Embryonic facial prominence (tissue), 1 donor: ENCODE measurements around the gene ITGB1BP1.

Experiments used
- DNase-seq: peaks from one replicate; pipeline ENCODE4 v3.0.0-alpha.2; 2016; ENCODE audit errors: extremely low spot score

ITGB1BP1 gene

GRCh38 chr2:9378433-9379390, 44.6 kb downstream of the ITGB1BP1 start:
- no peak for DNase-seq

- no peak for DNase-seq
Observed at GRCh38 chr2:9377461-9378097, 45.7 kb downstream of the ITGB1BP1 start.

- no peak for DNase-seq
Observed at GRCh38 chr2:9375857-9376428, 47.4 kb downstream of the ITGB1BP1 start.

- DNase-seq = no peak
Observed at GRCh38 chr2:9374071-9374730, 49.1 kb downstream of the ITGB1BP1 start.

- DNase-seq = no peak
Observed at GRCh38 chr2:9373476-9373875, 49.9 kb downstream of the ITGB1BP1 start.

GRCh38 chr2:9373047-9373446, 50.3 kb downstream of the ITGB1BP1 start:
- DNase-seq = no peak

- no peak for DNase-seq
Observed at GRCh38 chr2:9370746-9371145, 52.6 kb downstream of the ITGB1BP1 start.

- no peak for DNase-seq
Observed at GRCh38 chr2:9366026-9366425, 57.3 kb downstream of the ITGB1BP1 start.

- DNase-seq = no peak
Observed at GRCh38 chr2:9365498-9366019, 57.8 kb downstream of the ITGB1BP1 start.

- no peak for DNase-seq
Observed at GRCh38 chr2:9364791-9365497, 58.4 kb downstream of the ITGB1BP1 start.

- DNase-seq = no peak
Observed at GRCh38 chr2:9364373-9364772, 59.0 kb downstream of the ITGB1BP1 start.

GRCh38 chr2:9360701-9361100, 62.6 kb downstream of the ITGB1BP1 start:
- DNase-seq = no peak

GRCh38 chr2:9360110-9360509, 63.2 kb downstream of the ITGB1BP1 start:
- DNase-seq = no peak

GRCh38 chr2:9359463-9359862, 63.9 kb downstream of the ITGB1BP1 start:
- no peak for DNase-seq

- DNase-seq = no peak
Observed at GRCh38 chr2:9358846-9359245, 64.5 kb downstream of the ITGB1BP1 start.

- DNase-seq = no peak
Observed at GRCh38 chr2:9356261-9356660, 67.1 kb downstream of the ITGB1BP1 start.

- DNase-seq = no peak
Observed at GRCh38 chr2:9355716-9356115, 67.6 kb downstream of the ITGB1BP1 start.

GRCh38 chr2:9355270-9355669, 68.1 kb downstream of the ITGB1BP1 start:
- no peak for DNase-seq

GRCh38 chr2:9354318-9354717, 69.0 kb downstream of the ITGB1BP1 start:
- no peak for DNase-seq
